D721Med (cell line): ENCODE results near the gene MCU.
"Not testable (repeated sequence)": the region's sequence is repeated elsewhere in the genome, so short reads cannot be mapped to it uniquely, and the experiment has no call there.

ENCODE experiments used
- DNase-seq: peaks from one replicate; pipeline ENCODE4 v3.0.0; 2011; ENCODE audit warnings: low spot score; ENCODE audit not compliant: insufficient read length
- FAIRE-seq: peaks from 2 replicates; lab custom pipeline; 2011; peaks lifted over from hg19 to GRCh38; lab: Jason Lieb, UNC
- TF ChIP-seq, protein P1 (sequence below): IDR thresholded peaks from 2 replicates; pipeline ENCODE4 v1.5.1; 2012; ENCODE audit warnings: mild to moderate bottlenecking, control low read depth; ENCODE audit not compliant: insufficient read depth; ENCODE audit errors: missing control alignments

Gene MCU

DNA sequence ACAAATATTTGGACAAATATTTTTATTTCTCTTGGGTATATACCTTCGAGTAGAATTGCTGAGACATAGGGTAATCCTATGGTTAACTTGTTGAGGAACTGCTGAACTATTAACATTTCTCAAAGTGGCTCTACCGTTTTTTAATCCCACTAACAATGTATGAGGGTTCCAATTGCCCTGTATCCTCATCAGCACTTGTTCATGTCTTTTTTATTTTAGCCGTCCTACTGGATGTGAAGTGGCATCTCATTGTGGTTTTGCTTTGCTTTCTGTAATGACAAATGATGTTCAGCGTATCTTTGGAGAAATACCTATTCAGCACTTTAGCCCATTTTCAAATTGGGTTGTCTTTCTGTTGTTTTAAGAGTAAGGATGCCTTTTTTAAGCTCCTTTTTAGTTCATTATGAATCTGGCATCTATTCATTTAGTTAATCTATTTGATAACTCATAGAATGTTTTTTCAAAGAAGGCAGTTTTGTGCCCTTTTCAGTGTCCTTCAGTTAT, 40.0 kb downstream of the MCU start:
- FAIRE-seq (no peak), DNase-seq (no peak)
- TF ChIP-seq, protein P1, sequence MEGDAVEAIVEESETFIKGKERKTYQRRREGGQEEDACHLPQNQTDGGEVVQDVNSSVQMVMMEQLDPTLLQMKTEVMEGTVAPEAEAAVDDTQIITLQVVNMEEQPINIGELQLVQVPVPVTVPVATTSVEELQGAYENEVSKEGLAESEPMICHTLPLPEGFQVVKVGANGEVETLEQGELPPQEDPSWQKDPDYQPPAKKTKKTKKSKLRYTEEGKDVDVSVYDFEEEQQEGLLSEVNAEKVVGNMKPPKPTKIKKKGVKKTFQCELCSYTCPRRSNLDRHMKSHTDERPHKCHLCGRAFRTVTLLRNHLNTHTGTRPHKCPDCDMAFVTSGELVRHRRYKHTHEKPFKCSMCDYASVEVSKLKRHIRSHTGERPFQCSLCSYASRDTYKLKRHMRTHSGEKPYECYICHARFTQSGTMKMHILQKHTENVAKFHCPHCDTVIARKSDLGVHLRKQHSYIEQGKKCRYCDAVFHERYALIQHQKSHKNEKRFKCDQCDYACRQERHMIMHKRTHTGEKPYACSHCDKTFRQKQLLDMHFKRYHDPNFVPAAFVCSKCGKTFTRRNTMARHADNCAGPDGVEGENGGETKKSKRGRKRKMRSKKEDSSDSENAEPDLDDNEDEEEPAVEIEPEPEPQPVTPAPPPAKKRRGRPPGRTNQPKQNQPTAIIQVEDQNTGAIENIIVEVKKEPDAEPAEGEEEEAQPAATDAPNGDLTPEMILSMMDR, result no peak

DNA sequence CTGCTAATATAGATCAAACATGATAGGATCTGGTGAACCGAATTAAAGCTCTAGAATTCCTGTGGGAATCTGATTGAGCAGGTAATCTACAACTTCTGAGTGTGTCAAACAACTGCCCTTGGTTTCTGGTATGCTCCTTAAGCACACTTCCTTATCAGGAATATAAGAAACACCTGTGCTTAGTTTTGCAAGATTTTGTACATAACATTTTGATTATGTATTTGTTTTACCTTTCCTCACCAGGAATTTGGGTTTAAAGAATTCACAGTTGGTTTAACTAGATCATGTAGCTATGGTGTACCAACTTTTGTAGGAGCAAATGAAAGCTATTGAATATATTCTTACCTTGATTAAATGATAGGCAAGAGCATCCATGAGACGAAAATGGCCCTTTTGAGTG, 40.6 kb downstream of the MCU start:
- DNase-seq (no peak), FAIRE-seq (no peak)
- TF ChIP-seq, protein P1, result no peak

DNA sequence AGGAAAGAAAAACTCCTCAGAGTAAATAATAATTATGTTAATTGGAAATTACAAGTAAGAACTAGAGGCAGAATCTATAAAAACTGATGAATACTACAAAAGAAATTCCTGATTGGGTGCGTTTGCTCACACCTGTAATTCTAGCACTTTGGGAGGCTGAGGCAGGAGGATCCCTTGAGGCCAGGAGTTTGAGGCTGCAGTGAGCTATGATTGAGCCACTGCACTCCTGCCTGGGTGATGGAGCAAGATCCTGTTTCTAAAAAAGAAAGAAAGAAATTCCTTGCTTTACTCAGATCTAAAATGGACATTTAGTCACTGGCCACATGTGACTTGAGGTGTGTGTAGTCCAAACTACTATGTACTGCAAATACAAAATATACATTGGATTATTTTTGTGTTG, 42.0 kb downstream of the MCU start:
- DNase-seq (no peak), FAIRE-seq (no peak)
- TF ChIP-seq, protein P1, result no peak

DNA sequence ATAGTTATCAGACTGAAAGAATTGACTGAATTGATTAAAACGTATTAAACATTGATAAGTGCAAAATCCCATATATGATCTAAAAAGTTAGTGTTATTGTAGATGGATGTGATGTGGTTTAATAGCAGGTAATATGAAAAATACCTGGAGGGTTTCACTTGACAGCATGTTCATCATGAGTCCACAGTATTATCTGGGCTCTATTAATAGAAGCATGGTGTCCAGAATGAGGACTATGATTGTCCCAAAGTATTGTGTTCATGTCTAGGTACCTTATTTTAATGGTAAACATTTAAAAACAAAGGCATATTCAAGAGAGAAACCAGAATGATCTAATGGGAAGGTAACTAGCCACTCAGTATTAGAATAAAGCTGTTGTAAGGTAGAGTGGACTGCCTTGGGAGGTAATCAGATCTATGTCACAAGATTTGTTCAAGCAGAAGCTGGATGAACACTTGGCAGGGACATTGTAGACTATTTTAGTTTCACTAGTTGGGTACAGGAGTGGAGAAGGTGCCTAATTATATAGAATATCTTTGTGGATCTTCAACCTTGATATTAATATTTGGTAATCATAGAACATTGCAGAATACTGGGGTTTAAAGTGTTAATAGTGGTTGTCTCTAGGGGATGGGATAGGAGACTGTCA, 43.5 kb downstream of the MCU start:
- TF ChIP-seq, protein P1, result no peak
- DNase-seq, result no peak
- FAIRE-seq, result peak; percentile 77

DNA sequence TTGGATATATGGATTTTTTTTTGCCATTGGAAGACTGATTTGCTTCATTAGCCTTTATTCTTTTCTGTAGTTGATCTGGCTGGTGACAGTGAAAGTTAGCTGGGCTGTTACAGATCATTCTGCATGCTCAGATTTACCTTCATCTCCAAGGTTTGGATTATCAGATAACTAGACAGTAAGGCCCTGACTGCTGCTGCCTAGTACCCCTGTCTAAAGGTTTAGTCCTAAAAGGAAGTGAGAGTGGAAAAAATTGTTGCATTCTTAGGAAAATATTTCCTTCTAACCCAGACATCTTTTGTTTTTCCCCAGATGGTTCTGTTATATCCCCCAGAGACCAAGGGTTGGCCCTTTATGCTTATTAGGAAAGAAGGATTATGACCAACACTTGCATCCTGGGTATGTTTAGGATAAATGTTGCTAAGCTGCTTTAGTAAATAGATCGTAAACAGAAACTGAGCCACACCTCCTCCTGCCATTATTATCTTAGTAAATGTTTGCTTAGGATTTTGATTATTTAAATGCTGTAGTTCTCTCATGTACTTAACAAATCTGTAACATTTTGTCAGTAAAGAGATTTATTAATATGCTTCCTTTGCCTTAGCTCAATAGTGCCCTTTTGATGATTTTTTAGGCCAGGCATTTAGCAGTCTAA, 44.4 kb downstream of the MCU start:
- peak; percentile 41 for DNase-seq
- TF ChIP-seq, protein P1, result no peak
- peak; percentile 94 for FAIRE-seq

DNA sequence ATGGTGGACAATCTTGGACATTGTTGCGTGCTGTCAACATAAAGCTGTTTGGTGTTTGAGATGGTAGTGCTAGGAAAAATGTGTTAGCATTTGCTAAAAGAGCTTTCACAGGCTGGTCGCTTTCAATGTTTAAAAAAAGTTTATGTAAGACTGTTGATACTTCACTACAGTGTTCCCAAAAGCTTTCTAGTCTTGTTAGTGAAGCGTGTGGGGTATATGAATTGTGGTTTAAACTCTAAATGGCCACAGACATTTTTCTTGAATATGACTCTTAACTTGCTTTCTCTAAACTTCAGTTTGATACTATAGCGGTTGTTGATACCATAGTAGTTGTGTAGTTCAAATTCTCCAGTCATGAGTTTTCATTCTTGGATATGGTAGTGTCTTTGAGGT, 44.9 kb downstream of the MCU start:
- TF ChIP-seq, protein P1, result no peak
- FAIRE-seq, result no peak
- DNase-seq, result no peak

DNA sequence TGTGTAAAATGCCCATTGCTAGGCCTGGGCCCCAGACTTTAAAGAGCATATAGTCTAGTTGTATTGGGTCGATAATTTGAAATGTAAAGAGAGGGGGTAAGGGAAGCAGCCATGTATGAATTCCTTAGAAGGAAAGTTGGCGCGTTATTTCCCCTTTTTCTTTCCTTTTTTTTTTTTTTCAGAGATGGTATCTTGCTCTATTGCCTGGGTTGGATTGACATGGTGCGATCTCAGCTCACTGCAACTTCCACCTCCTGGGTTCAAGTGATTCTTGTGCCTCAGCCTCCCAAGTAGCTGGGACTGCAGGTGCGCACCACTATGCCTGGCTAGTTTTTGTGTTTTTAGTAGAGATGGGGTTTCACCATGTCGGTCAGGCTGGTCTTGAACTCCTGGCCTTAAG, 45.4 kb downstream of the MCU start:
- DNase-seq, result not testable (repeated sequence)

More for the DNA sequence above, 45.4 kb downstream of the MCU start:
- not testable (repeated sequence) for FAIRE-seq
